GM06990 (cell line): ENCODE data around the gene HBG1.

Experiments used
- DNase-seq: peaks from one replicate; pipeline ENCODE4 v3.0.0-alpha.2; 2011; ENCODE audit not compliant: insufficient read length; ENCODE audit errors: extremely low read depth
- H3K27me3 ChIP-seq: replicated peaks from 2 replicates; pipeline ENCODE4 v1.6.0; 2011; ENCODE audit warnings: low read length; ENCODE audit not compliant: control insufficient read depth, insufficient read depth
- H3K36me3 ChIP-seq: 2 replicates; pipeline ENCODE4 v1.5.1; 2011; ENCODE audit warnings: low read length; ENCODE audit not compliant: control insufficient read depth, insufficient read depth
- H3K4me3 ChIP-seq: replicated peaks from 2 replicates; pipeline ENCODE4 v1.5.1; 2011; ENCODE audit warnings: low read depth, mild to moderate bottlenecking, control low read depth, low read length
- CTCF ChIP-seq: IDR thresholded peaks from 2 replicates; pipeline ENCODE4 v1.5.1; 2011; ENCODE audit warnings: low read length, control low read depth, mild to moderate bottlenecking, inconsistent platforms; ENCODE audit not compliant: insufficient read depth, poor library complexity, severe bottlenecking

Gene HBG1

DNA sequence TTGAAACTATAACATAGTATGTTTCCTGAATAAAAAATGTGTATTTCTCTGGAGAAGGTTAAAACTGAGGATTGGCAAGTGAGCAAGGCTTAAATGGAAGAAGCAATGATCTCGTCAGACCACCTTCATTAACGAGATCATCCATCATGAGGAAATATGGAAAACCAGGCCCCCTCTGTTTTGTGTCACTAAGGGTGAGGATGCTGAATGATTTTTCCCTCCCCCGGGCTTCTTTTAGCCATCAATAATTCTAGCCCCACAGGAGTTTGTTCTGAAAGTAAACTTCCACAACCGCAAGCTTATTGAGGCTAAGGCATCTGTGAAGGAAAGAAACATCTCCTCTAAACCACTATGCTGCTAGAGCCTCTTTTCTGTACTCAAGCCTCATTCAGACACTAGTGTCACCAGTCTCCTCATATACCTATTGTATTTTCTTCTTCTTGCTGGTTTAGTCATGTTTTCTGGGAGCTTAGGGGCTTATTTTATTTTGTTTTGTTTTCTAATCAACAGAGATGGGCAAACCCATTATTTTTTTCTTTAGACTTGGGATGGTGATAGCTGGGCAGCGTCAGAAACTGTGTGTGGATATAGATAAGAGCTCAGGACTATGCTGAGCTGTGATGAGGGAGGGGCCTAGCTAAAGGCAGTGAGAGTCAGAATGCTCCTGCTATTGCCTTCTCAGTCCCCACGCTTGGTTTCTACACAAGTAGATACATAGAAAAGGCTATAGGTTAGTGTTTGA, 25.9 kb upstream of the HBG1 start:
- TF ChIP-seq CTCF = no peak

DNA sequence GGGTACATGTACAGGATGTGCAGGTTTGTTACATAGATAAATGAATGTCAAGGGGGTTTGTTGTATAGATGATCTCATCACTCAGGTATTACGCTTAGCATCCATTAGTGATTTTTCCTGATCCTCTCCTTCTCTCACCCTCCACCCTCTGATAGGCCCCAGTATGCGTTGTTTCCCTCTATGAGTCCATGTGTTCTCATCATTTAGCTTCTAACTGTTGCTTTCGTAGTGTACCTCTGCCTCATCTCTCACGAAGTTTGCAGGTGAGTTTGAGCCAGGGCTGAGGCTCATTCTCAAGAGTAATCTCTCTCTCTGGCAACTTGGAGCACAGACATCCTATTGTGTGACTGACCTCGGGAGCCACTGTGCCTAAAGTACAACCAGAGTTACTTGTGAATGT, 24.7 kb upstream of the HBG1 start:
- H3K4me3 ChIP-seq = no peak overlapping the region
- no peak for TF ChIP-seq CTCF
- H3K27me3 ChIP-seq = no peaks in the 10 kb centered on the region; the same call in 1 of the 2 replicates
- H3K36me3 ChIP-seq = no peaks in the 10 kb centered on the region
- DNase-seq = no peak

More for the DNA sequence above, 25.9 kb upstream of the HBG1 start:
- no peak for DNase-seq
- H3K4me3 ChIP-seq = no peak overlapping the region
- H3K27me3 ChIP-seq = no peaks in the 10 kb centered on the region
- H3K36me3 ChIP-seq = no peaks in the 10 kb centered on the region

- H3K27me3 ChIP-seq = no peaks in the 10 kb centered on the region; the same call in 1 of the 2 replicates
- H3K36me3 ChIP-seq = no peaks in the 10 kb centered on the region
- H3K4me3 ChIP-seq = no peak overlapping the region
- DNase-seq = no peak
- no peak for TF ChIP-seq CTCF
Measured at GRCh38 chr11:5272395-5273017, 22.8 kb upstream of the HBG1 start.

GRCh38 chr11:5269715-5270147, 20.1 kb upstream of the HBG1 start, which contains the start of gene HBE1:
HBE1 (minus strand) TSS chr11:5269945; CDS start chr11:5269890, 55 bp downstream.
- Histone ChIP-seq H3K4me3 (no peak within 1 kb of the TSS), H3K27me3 (no peaks in the 10 kb centered on the region; the same call in 1 of the 2 replicates), H3K36me3 (no peaks in the 10 kb centered on the region)
- no peak for TF ChIP-seq CTCF
- no peak for DNase-seq

DNA sequence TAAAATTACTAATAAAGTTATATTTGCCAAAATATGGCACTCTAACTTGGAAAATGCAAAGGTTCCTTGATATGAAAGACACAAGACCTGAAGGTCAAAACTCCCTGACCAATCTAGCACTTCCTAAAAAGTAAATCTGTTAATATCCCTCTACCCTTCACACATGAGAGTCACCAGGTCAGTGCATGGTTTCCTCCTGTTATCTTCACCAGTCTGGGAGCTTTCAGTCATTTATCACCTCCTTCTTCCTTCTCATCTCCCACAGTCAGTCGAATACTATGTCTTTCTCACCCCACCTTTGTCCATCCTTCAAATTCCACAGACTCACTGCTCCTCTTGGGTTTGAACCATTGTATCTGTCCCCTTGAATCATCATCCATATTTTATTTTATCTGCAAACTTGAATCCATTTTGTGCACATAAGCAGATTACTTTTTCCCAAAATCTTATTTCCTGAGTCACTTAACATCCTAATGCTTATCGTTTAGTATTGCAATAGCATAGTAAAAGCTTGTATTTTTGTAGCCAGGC, 17.4 kb upstream of the HBG1 start:
- Histone ChIP-seq H3K36me3 (no peaks in the 10 kb centered on the region), H3K4me3 (no peak overlapping the region), H3K27me3 (no peaks in the 10 kb centered on the region; the same call in 1 of the 2 replicates)
- no peak for DNase-seq
- TF ChIP-seq CTCF = no peak
